Neural cell (in vitro differentiated cells): ENCODE data around the gene SAMM50.
A peak's percentile ranks its signal among the peaks of the same experiment; 100 is the strongest.

ENCODE experiments used
- EP300 ChIP-seq: fragments of 450-650 bp; conservative IDR thresholded peaks from 2 replicates; pipeline ENCODE4 v1.6.1; 2014; ENCODE audit warnings: antibody characterized with exemption, mild to moderate bottlenecking, moderate library complexity; ENCODE audit not compliant: poor library complexity, severe bottlenecking
- RAD21 ChIP-seq: fragments of 450-650 bp; conservative IDR thresholded peaks from 2 replicates; pipeline ENCODE4 v1.6.1; 2014; ENCODE audit warnings: antibody characterized with exemption, mild to moderate bottlenecking, moderate library complexity
- TAF1 ChIP-seq: IDR thresholded peaks from 2 replicates; pipeline ENCODE4 v1.6.1; 2012; ENCODE audit warnings: low read depth
- TF ChIP-seq, protein P1 (sequence below): fragments of 450-650 bp; IDR thresholded peaks from 2 replicates; pipeline ENCODE4 v1.5.1; 2014; ENCODE audit warnings: antibody characterized with exemption, mild to moderate bottlenecking, moderate library complexity; ENCODE audit not compliant: poor library complexity, severe bottlenecking
- TF ChIP-seq, protein P2 (sequence below): IDR thresholded peaks from 2 replicates; pipeline ENCODE4 v1.6.1; 2012; ENCODE audit warnings: borderline replicate concordance

DNA sequence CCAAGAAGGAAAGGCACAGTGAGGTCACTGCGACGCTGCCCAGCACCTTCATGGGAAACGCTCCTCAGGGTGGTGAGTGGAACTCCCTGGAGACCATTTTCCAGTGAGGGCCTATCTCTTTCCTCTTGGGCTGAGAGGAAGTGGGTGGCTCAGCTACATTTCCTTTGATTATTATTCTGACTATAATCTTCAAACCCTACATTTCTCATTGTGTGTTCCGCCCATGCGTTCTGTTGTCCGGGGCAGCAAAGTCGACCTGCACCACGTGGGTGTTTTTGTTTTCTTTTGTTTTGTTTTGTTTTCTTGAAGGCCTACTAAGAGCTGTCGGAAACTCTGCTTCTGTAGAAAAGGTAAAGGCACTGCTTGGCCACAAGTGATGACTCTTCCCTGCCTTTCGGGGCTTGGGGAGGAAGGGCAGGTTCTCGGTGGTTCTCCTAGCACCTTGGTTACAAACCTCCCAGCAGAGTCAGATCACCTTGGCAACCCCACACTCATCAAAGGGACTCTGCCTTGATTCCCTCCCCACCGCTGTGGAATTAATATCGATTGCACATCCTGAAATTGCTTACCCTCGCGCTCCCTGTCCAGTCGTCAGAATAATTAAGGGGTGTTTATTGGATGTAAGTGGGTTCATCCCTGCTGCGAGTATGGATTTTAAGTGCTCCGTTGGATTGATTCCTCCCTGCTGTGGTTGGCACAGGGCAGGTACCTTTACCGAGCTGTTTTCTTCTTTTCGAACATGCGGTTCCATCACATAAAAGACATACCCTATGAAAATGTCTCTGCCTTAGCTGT, 76.1 kb downstream of the SAMM50 start:
- TF ChIP-seq, protein P1, sequence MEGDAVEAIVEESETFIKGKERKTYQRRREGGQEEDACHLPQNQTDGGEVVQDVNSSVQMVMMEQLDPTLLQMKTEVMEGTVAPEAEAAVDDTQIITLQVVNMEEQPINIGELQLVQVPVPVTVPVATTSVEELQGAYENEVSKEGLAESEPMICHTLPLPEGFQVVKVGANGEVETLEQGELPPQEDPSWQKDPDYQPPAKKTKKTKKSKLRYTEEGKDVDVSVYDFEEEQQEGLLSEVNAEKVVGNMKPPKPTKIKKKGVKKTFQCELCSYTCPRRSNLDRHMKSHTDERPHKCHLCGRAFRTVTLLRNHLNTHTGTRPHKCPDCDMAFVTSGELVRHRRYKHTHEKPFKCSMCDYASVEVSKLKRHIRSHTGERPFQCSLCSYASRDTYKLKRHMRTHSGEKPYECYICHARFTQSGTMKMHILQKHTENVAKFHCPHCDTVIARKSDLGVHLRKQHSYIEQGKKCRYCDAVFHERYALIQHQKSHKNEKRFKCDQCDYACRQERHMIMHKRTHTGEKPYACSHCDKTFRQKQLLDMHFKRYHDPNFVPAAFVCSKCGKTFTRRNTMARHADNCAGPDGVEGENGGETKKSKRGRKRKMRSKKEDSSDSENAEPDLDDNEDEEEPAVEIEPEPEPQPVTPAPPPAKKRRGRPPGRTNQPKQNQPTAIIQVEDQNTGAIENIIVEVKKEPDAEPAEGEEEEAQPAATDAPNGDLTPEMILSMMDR, result no peak
- TF ChIP-seq, protein P2, sequence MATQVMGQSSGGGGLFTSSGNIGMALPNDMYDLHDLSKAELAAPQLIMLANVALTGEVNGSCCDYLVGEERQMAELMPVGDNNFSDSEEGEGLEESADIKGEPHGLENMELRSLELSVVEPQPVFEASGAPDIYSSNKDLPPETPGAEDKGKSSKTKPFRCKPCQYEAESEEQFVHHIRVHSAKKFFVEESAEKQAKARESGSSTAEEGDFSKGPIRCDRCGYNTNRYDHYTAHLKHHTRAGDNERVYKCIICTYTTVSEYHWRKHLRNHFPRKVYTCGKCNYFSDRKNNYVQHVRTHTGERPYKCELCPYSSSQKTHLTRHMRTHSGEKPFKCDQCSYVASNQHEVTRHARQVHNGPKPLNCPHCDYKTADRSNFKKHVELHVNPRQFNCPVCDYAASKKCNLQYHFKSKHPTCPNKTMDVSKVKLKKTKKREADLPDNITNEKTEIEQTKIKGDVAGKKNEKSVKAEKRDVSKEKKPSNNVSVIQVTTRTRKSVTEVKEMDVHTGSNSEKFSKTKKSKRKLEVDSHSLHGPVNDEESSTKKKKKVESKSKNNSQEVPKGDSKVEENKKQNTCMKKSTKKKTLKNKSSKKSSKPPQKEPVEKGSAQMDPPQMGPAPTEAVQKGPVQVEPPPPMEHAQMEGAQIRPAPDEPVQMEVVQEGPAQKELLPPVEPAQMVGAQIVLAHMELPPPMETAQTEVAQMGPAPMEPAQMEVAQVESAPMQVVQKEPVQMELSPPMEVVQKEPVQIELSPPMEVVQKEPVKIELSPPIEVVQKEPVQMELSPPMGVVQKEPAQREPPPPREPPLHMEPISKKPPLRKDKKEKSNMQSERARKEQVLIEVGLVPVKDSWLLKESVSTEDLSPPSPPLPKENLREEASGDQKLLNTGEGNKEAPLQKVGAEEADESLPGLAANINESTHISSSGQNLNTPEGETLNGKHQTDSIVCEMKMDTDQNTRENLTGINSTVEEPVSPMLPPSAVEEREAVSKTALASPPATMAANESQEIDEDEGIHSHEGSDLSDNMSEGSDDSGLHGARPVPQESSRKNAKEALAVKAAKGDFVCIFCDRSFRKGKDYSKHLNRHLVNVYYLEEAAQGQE, result peak; percentile 73
- TF ChIP-seq RAD21 (no peak), EP300 (peak; percentile 43), TAF1 (no peak)
